Activated B cell treated with CpG ODN at 0.5 μM for 24 hours (primary cell): ENCODE measurements around the gene DNAH2. TPM values are rescaled to one million over a fixed set of nuclear protein-coding genes. Genes with fewer than 3 reads are reported as not detected.

Source experiments
- ATAC-seq: fragments of 200-7000 bp; cut with Tn5 transposase; one replicate; pipeline ENCODE4 v1.10.0; 2021; ENCODE audit warnings: low read depth, mild to moderate bottlenecking, moderate library complexity
- CTCF ChIA-PET: fragments of 350-600 bp; sonication (Branson Sonifier 250); formaldehyde crosslinking; loops from one replicate; lab custom pipeline; 2021; ENCODE audit warnings: antibody characterized with exemption; lab: Charles Lee
- POLR2A ChIA-PET: fragments of 350-600 bp; sonication (Branson Sonifier 250); formaldehyde crosslinking; loops from one replicate; lab custom pipeline; 2021; ENCODE audit warnings: antibody characterized with exemption; lab: Charles Lee
- DNase-seq: peaks from one replicate; pipeline ENCODE4 v3.0.0; 2022
- H3K27ac Mint-ChIP-seq: one replicate; pipeline ENCODE4 v1.8.0; 2020; ENCODE audit warnings: mixed read lengths
- H3K27me3 Mint-ChIP-seq: one replicate; pipeline ENCODE4 v1.8.0; 2021; ENCODE audit warnings: mixed read lengths
- H3K36me3 Mint-ChIP-seq: one replicate; pipeline ENCODE4 v1.8.0; 2021; ENCODE audit warnings: low read depth, mixed read lengths
- H3K4me1 Mint-ChIP-seq: one replicate; pipeline ENCODE4 v1.8.0; 2021; ENCODE audit warnings: mixed read lengths
- H3K4me3 Mint-ChIP-seq: one replicate; pipeline ENCODE4 v1.8.0; 2020; ENCODE audit warnings: mild to moderate bottlenecking, mixed read lengths
- H3K9me3 Mint-ChIP-seq: one replicate; pipeline ENCODE4 v1.8.0; 2020; ENCODE audit warnings: mixed read lengths
- CTCF ChIP-seq: fragments of 200-600 bp; IDR thresholded peaks from one replicate; pipeline ENCODE4 v1.8.0; 2022; ENCODE audit warnings: antibody characterized with exemption, mild to moderate bottlenecking
- intact Hi-C: fragments of 100-400 bp; cut with micrococcal nuclease; formaldehyde crosslinking; loops from one replicate; pipeline ENCODE4 v1.15.1; 2024
- total RNA-seq: library from RNA; stranded (reverse); gene quantifications from 2 replicates; pipeline ENCODE4 v1.2.3, GENCODE V29; 2022

The DNAH2 gene
- total RNA-seq, 1 donor from 2014 or later, result not detected

- no peaks in the 10 kb centered on the region for H3K36me3 Mint-ChIP-seq
- POLR2A ChIA-PET, result no interaction called here
- no peak for ATAC-seq
- no peak for DNase-seq
- no peak overlapping the region for H3K27ac Mint-ChIP-seq
- H3K4me3 Mint-ChIP-seq, result no peak overlapping the region
- no peak for TF ChIP-seq CTCF
- no peaks in the 10 kb centered on the region for H3K4me1 Mint-ChIP-seq
- peaks cover 36% of the 10 kb centered on the region for H3K27me3 Mint-ChIP-seq
- intact Hi-C loops, result no loop called here
- CTCF ChIA-PET, result no interaction called here
- no peaks in the 10 kb centered on the region for H3K9me3 Mint-ChIP-seq
Measured at GRCh38 chr17:7774055-7774521, 56.5 kb downstream of the DNAH2 start.

DNA sequence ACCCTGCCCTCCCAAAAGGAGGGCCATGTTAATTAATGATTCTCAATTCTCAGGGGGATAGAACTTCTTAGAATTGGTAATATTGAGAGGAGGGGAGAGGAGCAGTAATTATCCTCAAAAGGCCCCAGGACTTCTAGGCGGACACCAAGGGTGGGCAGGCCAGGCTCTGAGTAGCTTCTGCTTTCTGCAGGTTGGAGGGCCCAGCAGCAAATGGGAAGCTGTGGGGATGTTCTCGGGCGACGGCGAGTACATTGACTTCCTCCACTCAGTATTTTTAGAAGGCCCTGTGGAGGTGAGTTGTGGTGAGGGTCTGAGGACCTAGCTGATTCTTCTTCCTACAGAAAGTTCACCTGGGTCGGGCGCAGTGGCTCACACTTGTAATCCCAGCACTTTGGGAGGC, 57.5 kb downstream of the DNAH2 start:
- Mint-ChIP-seq H3K4me1 (no peaks in the 10 kb centered on the region), H3K27ac (no peak overlapping the region), H3K4me3 (no peak overlapping the region), H3K9me3 (no peaks in the 10 kb centered on the region), H3K27me3 (peaks cover 34% of the 10 kb centered on the region), H3K36me3 (no peaks in the 10 kb centered on the region)
- no peak for DNase-seq
- no peak for TF ChIP-seq CTCF
- CTCF ChIA-PET, result no interaction called here
- ATAC-seq, result no peak
- intact Hi-C loops, result no loop called here
- POLR2A ChIA-PET, result no interaction called here

DNA sequence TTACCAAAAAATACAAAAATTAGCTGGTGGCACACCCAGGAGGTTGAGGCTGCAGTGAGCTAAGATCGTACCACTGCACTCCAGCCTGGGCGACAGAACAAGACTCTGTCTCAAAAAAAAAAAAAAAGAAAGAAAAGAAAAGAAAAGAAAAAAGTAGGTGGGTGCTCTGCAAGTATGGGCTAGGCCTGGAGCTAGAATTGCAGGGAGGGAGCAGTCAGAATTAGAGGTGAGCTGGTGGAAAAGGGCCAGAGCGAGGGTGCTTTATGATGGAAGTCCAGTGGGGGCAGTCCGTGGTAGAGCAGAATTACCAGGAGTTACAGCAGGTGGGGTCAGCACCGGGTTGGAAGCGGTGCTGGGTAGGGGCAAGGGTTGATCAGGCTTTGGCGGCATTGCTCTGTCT, 59.5 kb downstream of the DNAH2 start:
- no peak overlapping the region for H3K27ac Mint-ChIP-seq
- POLR2A ChIA-PET, result interaction anchor here (0.7 kb wide), 1 partner anchor 1178 kb away, joined by 3 read pairs; no protein-coding TSS in a partner anchor
- no peak for DNase-seq
- H3K27me3 Mint-ChIP-seq, result peaks cover 23% of the 10 kb centered on the region
- no peak for TF ChIP-seq CTCF
- CTCF ChIA-PET, result no interaction called here
- no peaks in the 10 kb centered on the region for H3K4me1 Mint-ChIP-seq
- no peaks in the 10 kb centered on the region for H3K36me3 Mint-ChIP-seq
- no peak overlapping the region for H3K4me3 Mint-ChIP-seq
- H3K9me3 Mint-ChIP-seq, result no peaks in the 10 kb centered on the region
- ATAC-seq, result no peak
- intact Hi-C loops, result no loop called here

- Mint-ChIP-seq H3K36me3 (no peaks in the 10 kb centered on the region), H3K27me3 (peaks cover 12% of the 10 kb centered on the region), H3K4me3 (no peak overlapping the region), H3K9me3 (no peaks in the 10 kb centered on the region), H3K4me1 (no peaks in the 10 kb centered on the region), H3K27ac (no peak overlapping the region)
- CTCF ChIA-PET, result no interaction called here
- POLR2A ChIA-PET, result interaction anchor here (0.5 kb wide), 1 partner anchor 214 kb away, joined by 7 read pairs; no protein-coding TSS in a partner anchor
- DNase-seq (no peak), ATAC-seq (no peak)
- no peak for TF ChIP-seq CTCF
- intact Hi-C loops, result no loop called here
Measured at GRCh38 chr17:7780736-7781135, 63.2 kb downstream of the DNAH2 start.

DNA sequence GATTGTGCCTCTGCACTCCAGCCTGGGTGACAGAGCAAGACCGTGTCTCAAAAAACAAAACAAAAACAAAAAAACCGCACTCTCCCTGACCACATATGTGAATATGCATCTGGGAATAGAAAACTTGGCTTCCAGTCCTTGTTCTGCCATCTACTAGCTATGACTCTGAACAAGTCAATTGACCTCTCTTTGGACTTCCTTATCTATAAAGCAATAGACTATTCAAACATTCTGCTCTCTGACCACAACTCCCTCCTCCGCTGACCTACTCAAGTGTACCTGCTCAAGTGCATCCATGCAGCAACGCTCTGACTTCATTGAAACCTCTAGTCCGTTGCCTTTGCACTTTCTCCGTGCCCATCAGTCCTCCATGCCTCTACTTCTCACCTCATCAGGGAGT, 63.9 kb downstream of the DNAH2 start:
- H3K36me3 Mint-ChIP-seq, result no peaks in the 10 kb centered on the region
- TF ChIP-seq CTCF, result no peak
- ChIA-PET POLR2A (no interaction called here), CTCF (no interaction called here)
- H3K9me3 Mint-ChIP-seq, result no peaks in the 10 kb centered on the region
- intact Hi-C loops, result no loop called here
- DNase-seq, result no peak
- ATAC-seq, result peak; percentile 31
- no peak overlapping the region for H3K4me3 Mint-ChIP-seq
- H3K27ac Mint-ChIP-seq, result no peak overlapping the region
- peaks cover 7% of the 10 kb centered on the region for H3K27me3 Mint-ChIP-seq
- no peaks in the 10 kb centered on the region for H3K4me1 Mint-ChIP-seq
